Astrocyte of the cerebellum (primary cell): ENCODE measurements around the gene EPHA2.
A peak's percentile ranks its signal among the peaks of the same experiment; 100 is the strongest.

Source experiments
- DNase-seq: peaks from one replicate; pipeline ENCODE4 v3.0.0-alpha.2; 2011; ENCODE audit warnings: low read depth
- H3K4me3 ChIP-seq: 2 replicates; pipeline ENCODE4 v1.5.1; 2011; ENCODE audit warnings: mild to moderate bottlenecking, low read depth, low read length, moderate library complexity
- in situ Hi-C: cut with HindIII; loops from 2 replicates; pipeline ENCODE4 v1.10.0; 2017; ENCODE audit warnings: low sequenced_read_pairs
- TF ChIP-seq, protein P1 (sequence below): IDR thresholded peaks from 2 replicates; pipeline ENCODE4 v1.5.1; 2012; ENCODE audit warnings: low read length, low read depth, moderate library complexity, mild to moderate bottlenecking; ENCODE audit errors: missing control alignments

Gene EPHA2

DNA sequence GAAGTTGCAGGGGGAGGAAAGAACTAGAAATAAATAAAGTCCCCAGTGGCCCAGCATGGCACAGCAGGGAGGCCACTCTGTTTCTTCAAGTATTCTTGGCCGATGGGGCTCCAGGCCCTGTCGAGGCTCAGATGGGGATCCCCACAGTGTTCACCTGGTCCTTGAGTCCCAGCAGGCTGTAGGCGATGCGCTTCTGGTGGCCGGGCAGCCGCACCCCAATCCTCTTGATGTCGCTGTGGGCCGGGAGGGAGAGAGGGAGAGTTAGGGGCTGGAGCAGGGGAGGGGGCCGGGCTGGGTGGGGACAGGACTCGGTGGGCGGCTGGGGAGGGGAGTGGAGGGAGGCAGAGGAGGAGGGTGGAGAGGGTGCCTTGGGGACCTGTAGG lies 30.8 kb downstream of the EPHA2 start:
- no peak overlapping the region for H3K4me3 ChIP-seq
- in situ Hi-C loops = loop anchor here (5.0 kb wide), 2 partner anchors 58 to 92 kb away; no protein-coding TSS in a partner anchor
- TF ChIP-seq, protein P1, sequence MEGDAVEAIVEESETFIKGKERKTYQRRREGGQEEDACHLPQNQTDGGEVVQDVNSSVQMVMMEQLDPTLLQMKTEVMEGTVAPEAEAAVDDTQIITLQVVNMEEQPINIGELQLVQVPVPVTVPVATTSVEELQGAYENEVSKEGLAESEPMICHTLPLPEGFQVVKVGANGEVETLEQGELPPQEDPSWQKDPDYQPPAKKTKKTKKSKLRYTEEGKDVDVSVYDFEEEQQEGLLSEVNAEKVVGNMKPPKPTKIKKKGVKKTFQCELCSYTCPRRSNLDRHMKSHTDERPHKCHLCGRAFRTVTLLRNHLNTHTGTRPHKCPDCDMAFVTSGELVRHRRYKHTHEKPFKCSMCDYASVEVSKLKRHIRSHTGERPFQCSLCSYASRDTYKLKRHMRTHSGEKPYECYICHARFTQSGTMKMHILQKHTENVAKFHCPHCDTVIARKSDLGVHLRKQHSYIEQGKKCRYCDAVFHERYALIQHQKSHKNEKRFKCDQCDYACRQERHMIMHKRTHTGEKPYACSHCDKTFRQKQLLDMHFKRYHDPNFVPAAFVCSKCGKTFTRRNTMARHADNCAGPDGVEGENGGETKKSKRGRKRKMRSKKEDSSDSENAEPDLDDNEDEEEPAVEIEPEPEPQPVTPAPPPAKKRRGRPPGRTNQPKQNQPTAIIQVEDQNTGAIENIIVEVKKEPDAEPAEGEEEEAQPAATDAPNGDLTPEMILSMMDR = no peak
- no peak for DNase-seq

- TF ChIP-seq, protein P1 = no peak
- no peak for DNase-seq
- in situ Hi-C loops = loop anchor here (5.0 kb wide), 2 partner anchors 57 to 93 kb away; no protein-coding TSS in a partner anchor
- no peak overlapping the region for H3K4me3 ChIP-seq
Measured at GRCh38 chr1:16124377-16125087, 31.3 kb downstream of the EPHA2 start.

DNA sequence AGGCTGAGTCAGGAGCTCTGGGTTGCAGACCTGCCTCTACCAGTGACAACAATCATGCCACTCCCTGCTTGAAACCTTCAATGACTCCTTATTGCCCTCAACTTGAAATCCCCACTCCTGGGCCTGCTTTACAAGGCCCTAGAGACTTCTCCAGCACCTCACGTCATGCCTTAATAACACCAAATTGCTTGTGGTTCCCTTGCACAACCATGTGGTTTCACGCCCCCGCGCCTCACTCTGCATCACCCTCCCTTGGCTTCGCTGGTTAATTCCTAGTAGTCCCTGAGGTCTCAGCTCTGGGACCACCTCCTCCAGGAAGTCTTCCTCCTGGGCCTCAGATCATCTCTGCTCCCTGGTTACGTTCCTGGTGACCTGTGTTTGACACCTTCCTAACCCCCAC lies 33.0 kb downstream of the EPHA2 start:
- TF ChIP-seq, protein P1 = no peak
- H3K4me3 ChIP-seq = no peak overlapping the region
- peak; percentile 81 for DNase-seq
- in situ Hi-C loops = no loop called here

GRCh38 chr1:16122350-16122881 lies 33.5 kb downstream of the EPHA2 start:
- TF ChIP-seq, protein P1 = no peak
- peak; percentile 65 for DNase-seq
- in situ Hi-C loops = no loop called here
- no peak overlapping the region for H3K4me3 ChIP-seq

- no peak overlapping the region for H3K4me3 ChIP-seq
- in situ Hi-C loops = no loop called here
- DNase-seq = no peak
- TF ChIP-seq, protein P1 = no peak
Measured at GRCh38 chr1:16120940-16121410, 34.9 kb downstream of the EPHA2 start.

DNA sequence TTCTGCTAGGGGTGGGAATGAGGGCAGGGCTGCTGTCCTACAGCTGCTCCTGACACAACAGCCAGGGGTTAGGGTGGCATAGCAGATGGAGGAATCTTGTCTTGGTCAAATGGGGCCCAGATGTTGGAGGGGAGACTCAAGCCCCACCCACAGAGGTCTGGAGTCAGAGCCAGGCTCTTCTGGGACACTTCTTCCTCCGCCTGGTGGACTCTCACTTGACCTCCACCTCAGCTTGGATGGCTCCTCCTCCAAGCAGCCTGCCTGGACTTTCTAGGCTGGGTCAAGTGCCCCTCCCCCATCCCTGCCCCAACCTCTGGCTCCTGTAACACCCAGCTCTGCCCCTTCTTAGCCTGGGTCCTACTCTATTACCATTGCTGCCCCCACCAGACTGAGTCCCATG lies 35.5 kb downstream of the EPHA2 start:
- TF ChIP-seq, protein P1 = no peak
- no peak overlapping the region for H3K4me3 ChIP-seq
- no peak for DNase-seq
- in situ Hi-C loops = no loop called here
